GM19467 (cell line): ENCODE measurements around the gene CASKIN1.

Source experiments
- ATAC-seq: cut with Tn5 transposase; IDR thresholded peaks from one replicate; pipeline ENCODE4 v1.9.1; 2021; ENCODE audit warnings: mild to moderate bottlenecking, moderate library complexity; ENCODE audit not compliant: unreplicated experiment

Gene CASKIN1

GRCh38 chr16:2157480-2158261 lies 38.7 kb downstream of the CASKIN1 start:
- no peak for ATAC-seq

DNA sequence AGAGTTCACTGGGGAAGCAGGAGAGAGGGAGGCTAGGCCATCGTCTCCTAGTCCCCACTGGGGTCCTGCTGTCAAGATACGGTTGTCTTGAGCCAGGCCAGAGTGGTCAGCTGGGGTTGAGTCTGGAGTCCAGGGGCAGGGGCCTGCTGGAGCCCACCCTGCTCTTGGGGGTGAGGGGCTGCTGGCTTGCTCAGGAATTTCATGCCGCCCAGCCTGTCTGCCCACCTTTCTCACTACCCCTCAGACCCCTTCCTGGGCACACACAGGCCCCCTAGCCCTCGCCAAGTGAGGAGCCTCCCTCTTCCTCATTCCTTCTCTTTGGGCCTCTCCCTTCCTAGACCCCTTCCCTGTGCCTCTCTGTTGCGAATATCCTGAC lies 39.6 kb downstream of the CASKIN1 start:
- no peak for ATAC-seq

- no peak for ATAC-seq
These were observed 40.2 kb downstream of the CASKIN1 start for GRCh38 chr16:2155977-2156848.

DNA sequence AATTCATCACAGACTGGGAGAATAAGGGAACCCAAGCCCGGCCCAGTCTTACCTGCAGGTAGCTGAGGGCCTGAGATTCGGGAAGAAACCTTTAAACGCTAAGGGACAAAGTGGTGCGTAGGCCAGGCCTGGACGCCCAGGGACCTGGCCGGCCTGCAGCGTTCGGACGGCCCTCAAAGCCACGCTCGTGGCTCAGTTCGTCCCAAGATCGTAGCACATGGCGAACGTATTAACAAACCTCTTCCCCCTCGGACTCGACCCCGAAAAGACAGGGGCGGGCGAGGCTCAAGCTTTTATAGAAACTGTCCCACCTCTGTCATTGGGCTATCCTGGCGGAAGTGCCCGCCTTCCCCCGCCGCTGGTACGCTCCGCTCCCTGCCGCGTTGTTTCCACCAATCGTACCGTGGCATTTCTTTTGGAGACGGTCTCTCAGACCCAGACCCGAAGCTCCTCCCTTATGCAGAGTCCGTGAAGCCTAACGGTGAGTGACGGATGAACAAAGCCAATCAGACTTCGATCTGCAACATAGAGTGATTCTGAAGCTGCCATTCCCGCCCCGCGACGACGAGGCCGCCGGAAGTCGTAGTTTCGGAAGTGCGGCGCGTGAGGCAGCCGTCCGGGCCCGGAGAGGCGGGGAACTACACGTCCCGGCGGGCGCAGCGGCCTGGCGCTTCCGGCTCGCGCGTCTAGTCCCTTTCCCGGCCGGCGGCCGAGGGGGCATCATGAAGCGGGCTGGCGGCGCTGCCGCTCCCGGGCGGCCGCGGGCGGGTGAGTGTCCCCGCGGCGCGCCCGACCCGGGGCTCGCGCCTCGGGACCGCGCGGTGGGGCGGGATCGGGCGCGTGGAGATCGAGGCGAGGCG lies 41.1 kb downstream of the CASKIN1 start, which contains the start of gene TRAF7:
Gene TRAF7, plus strand, starts transcription at position 692 of the 860 bp plus-strand sequence. CDS start 8,139 bp downstream, outside the sequence.
- ATAC-seq, result peak; percentile 83

DNA sequence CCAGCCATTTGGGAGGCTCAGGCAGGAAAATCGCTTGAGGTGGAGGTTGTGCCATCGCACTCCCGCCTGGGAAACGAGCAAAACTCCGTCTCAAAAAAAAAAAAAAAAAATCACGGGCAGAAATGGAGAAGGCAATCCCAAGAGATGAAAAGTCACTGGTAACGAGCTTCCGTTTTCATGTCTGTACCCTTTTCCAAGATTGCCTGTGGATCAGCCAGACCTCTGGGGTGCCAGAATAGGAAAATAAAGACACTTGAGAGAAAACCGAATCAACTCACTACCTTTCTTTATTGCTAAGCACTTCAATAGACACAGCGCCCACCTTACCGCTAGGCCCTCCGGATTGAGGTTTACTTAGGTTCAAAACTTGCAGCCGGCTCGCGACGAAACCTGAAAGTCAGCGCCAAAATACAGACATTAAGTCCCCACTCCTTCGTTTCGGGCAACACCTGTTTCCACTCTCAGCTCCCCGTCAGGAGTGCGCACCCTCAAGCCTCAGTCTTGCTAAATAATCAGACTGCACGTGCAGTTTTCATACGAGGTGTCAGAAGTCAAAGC lies 41.8 kb downstream of the CASKIN1 start:
- no peak for ATAC-seq

GRCh38 chr16:2152695-2153506 lies 43.5 kb downstream of the CASKIN1 start:
- ATAC-seq, result no peak

DNA sequence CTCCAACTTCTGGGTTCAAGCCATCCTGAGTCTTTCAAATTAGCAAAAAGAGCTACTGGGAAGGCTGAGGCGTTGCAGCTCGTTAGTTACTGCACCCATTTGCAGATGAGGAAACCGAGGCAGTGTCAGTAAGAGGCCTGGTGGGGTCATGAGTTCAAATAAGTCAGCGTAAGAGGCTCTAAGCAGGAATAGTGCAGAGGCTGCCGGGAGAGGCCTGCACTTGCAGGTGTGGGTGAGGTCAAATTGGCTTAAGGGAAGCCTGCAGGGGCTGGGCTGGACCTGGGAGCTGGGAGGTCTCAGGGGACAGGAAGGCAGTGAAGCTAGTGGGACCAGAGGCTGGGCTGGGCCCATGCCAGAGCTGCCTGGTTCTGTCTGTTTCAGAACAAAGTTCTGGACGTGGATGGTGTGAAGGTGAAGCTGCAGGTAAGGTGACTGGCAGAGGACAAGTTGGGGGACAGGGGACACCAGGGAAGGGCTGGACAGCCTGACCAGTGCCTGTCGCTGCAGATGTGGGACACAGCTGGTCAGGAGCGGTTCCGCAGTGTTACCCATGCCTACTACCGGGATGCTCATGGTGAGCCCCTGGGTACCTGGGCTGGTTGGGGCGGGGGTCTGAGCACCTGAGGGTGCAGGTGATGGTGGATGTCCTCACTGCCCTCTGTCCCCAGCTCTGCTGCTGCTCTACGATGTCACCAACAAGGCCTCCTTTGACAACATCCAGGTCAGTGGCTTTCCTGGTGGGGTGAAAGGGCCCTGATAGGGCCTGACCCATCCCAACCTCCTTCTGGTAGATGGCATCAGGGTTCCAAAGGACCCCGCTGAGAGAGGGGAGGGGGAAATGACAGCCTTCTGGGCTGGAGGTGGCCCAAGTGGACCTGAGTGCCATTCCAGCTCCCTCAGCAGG lies 45.0 kb downstream of the CASKIN1 start:
- no peak for ATAC-seq

GRCh38 chr16:2150418-2151187 lies 45.8 kb downstream of the CASKIN1 start:
- ATAC-seq, result no peak

DNA sequence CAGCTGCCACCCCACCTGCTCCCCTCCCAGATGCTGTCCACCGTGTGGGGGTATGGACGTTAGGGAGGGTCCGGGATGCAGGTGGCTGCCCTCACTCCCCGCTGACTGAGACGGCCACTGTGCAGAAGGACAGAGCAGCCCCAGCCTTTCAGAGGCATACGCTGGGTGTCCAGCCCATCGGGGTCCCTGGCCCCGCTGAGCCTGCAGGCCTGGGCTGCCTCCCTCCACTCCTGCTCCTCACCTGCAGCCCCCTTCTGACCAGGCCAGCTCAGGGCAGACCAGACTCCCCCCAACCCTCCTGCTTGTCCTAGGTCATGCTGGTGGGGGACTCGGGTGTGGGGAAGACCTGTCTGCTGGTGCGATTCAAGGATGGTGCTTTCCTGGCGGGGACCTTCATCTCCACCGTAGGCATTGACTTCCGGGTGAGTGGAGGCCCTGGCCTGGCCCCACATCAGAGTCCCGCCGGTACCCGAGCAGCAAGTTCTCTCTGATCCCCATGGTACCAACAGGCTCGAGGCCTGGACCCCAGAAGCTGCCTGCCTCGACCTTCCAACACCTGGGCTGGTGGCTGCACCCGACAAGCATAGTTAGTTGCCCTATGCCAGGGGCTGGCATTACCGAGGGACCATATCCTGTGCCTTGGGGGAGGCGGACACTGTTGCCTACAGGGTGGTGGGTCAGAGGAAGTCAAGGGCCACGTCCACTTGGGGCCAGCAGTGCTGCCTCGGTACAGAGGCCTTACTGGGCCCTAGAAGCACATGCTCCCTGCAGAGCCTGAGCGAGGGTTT lies 46.6 kb downstream of the CASKIN1 start:
- no peak for ATAC-seq

- no peak for ATAC-seq
These were observed 47.4 kb downstream of the CASKIN1 start for GRCh38 chr16:2148714-2149629.

- ATAC-seq, result no peak
These were observed 48.3 kb downstream of the CASKIN1 start, which contains the start of gene RAB26 for GRCh38 chr16:2147981-2148671. TSS of gene RAB26 (plus strand) at chr16:2148625. CDS start at chr16:2148784, 159 bp downstream.

DNA sequence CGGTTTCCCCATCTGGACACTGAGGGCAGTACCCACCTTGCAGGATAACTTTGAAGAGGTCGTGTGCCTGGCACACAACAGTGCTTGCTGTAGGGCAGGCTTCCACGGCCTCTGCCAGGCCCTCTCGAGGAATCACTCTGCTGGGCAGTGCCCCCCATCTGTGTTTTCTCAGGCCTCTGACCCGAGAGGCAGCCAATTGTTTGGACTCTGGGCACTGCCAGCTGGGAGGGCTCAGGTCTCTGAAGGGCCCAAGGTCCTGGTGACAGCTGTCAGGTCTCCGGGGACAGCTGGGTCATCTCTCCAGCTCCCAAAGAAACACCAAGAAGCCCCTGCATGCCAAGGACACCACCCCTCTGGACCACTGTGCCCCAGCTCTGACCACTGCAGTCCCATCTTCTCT lies 49.0 kb downstream of the CASKIN1 start:
- ATAC-seq, result no peak

DNA sequence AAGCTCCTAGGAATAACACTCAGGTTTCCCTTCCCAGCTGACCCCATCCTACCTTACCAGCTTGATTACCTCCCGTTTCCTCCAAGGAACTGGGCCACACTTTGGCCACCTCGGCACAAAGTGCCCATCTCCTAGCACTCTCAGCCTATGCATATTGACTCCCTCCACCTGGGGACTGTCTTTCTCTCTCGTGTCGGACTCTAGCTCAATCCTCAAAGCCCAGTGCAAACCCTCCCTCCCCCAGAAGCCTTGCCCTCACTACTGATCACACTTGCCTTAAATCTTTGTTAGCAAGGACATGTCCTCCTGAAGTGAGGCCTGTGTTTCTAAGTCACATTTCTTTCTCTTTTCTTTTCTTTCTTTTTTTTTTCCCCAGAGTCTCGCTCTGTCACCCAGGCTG lies 50.6 kb downstream of the CASKIN1 start:
- ATAC-seq, result no peak

GRCh38 chr16:2143878-2144485 lies 52.4 kb downstream of the CASKIN1 start:
- no peak for ATAC-seq
